CD14-positive monocyte (primary cell): Measurements from ENCODE around the gene PLCD3. TPM values are rescaled to one million over a fixed set of nuclear protein-coding genes. Genes with fewer than 3 reads are reported as not detected.

ENCODE experiments used
- DNase-seq, 3 donors: peaks; one replicate each; pipeline ENCODE4 v3.0.0-alpha.2; 2011 to 2022
- H2AFZ ChIP-seq: 2 replicates; pipeline ENCODE4 v1.6.0; 2012; ENCODE audit warnings: mild to moderate bottlenecking, low read depth, low read length, inconsistent platforms; ENCODE audit not compliant: insufficient read depth, poor library complexity, severe bottlenecking
- H3K27ac ChIP-seq, 2 donors: 1 replicate in 1 of 2; 2 replicates in 1 of 2; pipeline ENCODE4 v1.5.1; 2012 to 2013; ENCODE audit warnings: low read length in 2 of 2, control low read depth in 1 of 2, inconsistent platforms in 1 of 2, low read depth in 1 of 2, mild to moderate bottlenecking in 1 of 2
- H3K27me3 ChIP-seq, 2 donors: one replicate each; pipeline versions ENCODE4 v1.6.0 to v1.6.1; 2011 to 2013; ENCODE audit warnings: low read length in 2 of 2; ENCODE audit not compliant: control insufficient read depth in 2 of 2, insufficient read depth in 2 of 2
- H3K36me3 ChIP-seq, 2 donors: replicated peaks in 1 of 2; 1 replicate in 1 of 2; 2 replicates in 1 of 2; pipeline versions ENCODE4 v1.5.1 to v1.6.1; 2012 to 2013; ENCODE audit warnings: low read length in 2 of 2, control low read depth in 1 of 2, inconsistent platforms in 1 of 2, mild to moderate bottlenecking in 1 of 2; ENCODE audit not compliant: insufficient read depth in 2 of 2, control insufficient read depth in 1 of 2
- H3K4me1 ChIP-seq, 2 donors: 1 replicate in 1 of 2; 2 replicates in 1 of 2; pipeline versions ENCODE4 v1.5.1 to v1.6.1; 2012 to 2013; ENCODE audit warnings: low read length in 2 of 2, control low read depth in 1 of 2, inconsistent platforms in 1 of 2, mild to moderate bottlenecking in 1 of 2, moderate library complexity in 1 of 2; ENCODE audit not compliant: insufficient read depth in 2 of 2, control insufficient read depth in 1 of 2
- H3K4me2 ChIP-seq: replicated peaks from 2 replicates; pipeline ENCODE3; 2012; ENCODE audit warnings: low read length, moderate library complexity, mild to moderate bottlenecking; ENCODE audit not compliant: poor library complexity, severe bottlenecking; ENCODE audit errors: extremely low read depth
- H3K4me3 ChIP-seq, 3 experiments: fragments of 200-600 bp in 1 of 3; sonication (generic) in 1 of 3; replicated peaks in 1 of 3; 1 replicate in 2 of 3; 2 replicates in 1 of 3; pipeline ENCODE4 v1.5.1; 2011 to 2013; ENCODE audit warnings: low read length in 3 of 3, mild to moderate bottlenecking in 3 of 3, control low read depth in 2 of 3, low read depth in 2 of 3, inconsistent platforms in 1 of 3, moderate library complexity in 1 of 3
- H3K79me2 ChIP-seq: 2 replicates; pipeline ENCODE4 v1.6.0; 2012; ENCODE audit warnings: mild to moderate bottlenecking, control low read depth, inconsistent platforms, low read length, moderate library complexity; ENCODE audit not compliant: insufficient read depth
- H3K9ac ChIP-seq: 2 replicates; pipeline ENCODE4 v1.6.0; 2017; ENCODE audit warnings: low read length, mild to moderate bottlenecking; ENCODE audit not compliant: insufficient read depth, poor library complexity, severe bottlenecking
- H3K9me3 ChIP-seq, 2 donors: replicated peaks in 1 of 2; 1 replicate in 1 of 2; 2 replicates in 1 of 2; pipeline versions ENCODE4 v1.5.1 to v1.6.1; 2012 to 2013; ENCODE audit warnings: low read length in 2 of 2, control low read depth in 1 of 2; ENCODE audit not compliant: control insufficient read depth in 1 of 2, insufficient read depth in 1 of 2
- H4K20me1 ChIP-seq: 2 replicates; pipeline ENCODE4 v1.6.0; 2012; ENCODE audit warnings: mild to moderate bottlenecking, low read length, control low read depth, moderate library complexity; ENCODE audit not compliant: insufficient read depth
- H3K27ac Mint-ChIP-seq, 7 donors: one replicate each; pipeline ENCODE4 v1.8.0; 2020; ENCODE audit warnings: mild to moderate bottlenecking in 7 of 7, mixed read lengths in 7 of 7, moderate library complexity in 6 of 7, inconsistent platforms in 2 of 7
- H3K27me3 Mint-ChIP-seq, 3 donors: one replicate each; pipeline ENCODE4 v1.8.0; 2021 to 2022; ENCODE audit warnings: low read depth in 3 of 3, mild to moderate bottlenecking in 3 of 3, mixed read lengths in 3 of 3, moderate library complexity in 3 of 3, inconsistent platforms in 1 of 3
- H3K36me3 Mint-ChIP-seq, 2 donors: one replicate each; pipeline ENCODE4 v1.8.0; 2020; ENCODE audit warnings: mixed read lengths in 2 of 2, inconsistent platforms in 1 of 2, mild to moderate bottlenecking in 1 of 2
- H3K4me1 Mint-ChIP-seq: one replicate; pipeline ENCODE4 v1.8.0; 2020; ENCODE audit warnings: mild to moderate bottlenecking, mixed read lengths
- H3K4me3 Mint-ChIP-seq, 2 donors: one replicate each; pipeline ENCODE4 v1.8.0; 2020; ENCODE audit warnings: mild to moderate bottlenecking in 2 of 2, mixed read lengths in 2 of 2, moderate library complexity in 1 of 2
- H3K9me3 Mint-ChIP-seq, 7 donors: one replicate each; pipeline ENCODE4 v1.8.0; 2020 to 2022; ENCODE audit warnings: mixed read lengths in 7 of 7, mild to moderate bottlenecking in 6 of 7, moderate library complexity in 6 of 7, inconsistent platforms in 2 of 7
- WGBS: methylation state at CpG from one replicate; pipeline ENCODE4 v1.1.5; 2013; ENCODE audit warnings: missing lambda C conversion rate; ENCODE audit not compliant: insufficient coverage; 5-methylcytosine and 5-hydroxymethylcytosine counted together
- intact Hi-C, 2 donors: fragments of 100-400 bp; cut with micrococcal nuclease; formaldehyde crosslinking; loops; one replicate each; pipeline versions ENCODE4 v1.15.0 to v1.15.1; 2023
- polyA plus RNA-seq, 3 donors: library from polyadenylated mRNA; depleted of rRNA in 1 of 3; unstranded in 2 of 3; stranded (reverse) in 1 of 3; fragments of 300-500 nt in 2 of 3; fragments of >200 nt in 1 of 3; fragmentation: Illumina TruSeq in 2 of 3; gene quantifications; 1 replicate in 2 of 3; 2 replicates in 1 of 3; pipeline ENCODE4 v1.2.3, GENCODE V29; 2012 to 2021
- TF ChIP-seq, protein P1 (sequence below): fragments of 200-600 bp; IDR thresholded peaks from one replicate; pipeline ENCODE4 v1.8.0; 2022; ENCODE audit warnings: antibody characterized with exemption, mild to moderate bottlenecking

Gene PLCD3
- polyA plus RNA-seq, 3 donors, result 0.97 to 25.8 (median 2.5) TPM

DNA sequence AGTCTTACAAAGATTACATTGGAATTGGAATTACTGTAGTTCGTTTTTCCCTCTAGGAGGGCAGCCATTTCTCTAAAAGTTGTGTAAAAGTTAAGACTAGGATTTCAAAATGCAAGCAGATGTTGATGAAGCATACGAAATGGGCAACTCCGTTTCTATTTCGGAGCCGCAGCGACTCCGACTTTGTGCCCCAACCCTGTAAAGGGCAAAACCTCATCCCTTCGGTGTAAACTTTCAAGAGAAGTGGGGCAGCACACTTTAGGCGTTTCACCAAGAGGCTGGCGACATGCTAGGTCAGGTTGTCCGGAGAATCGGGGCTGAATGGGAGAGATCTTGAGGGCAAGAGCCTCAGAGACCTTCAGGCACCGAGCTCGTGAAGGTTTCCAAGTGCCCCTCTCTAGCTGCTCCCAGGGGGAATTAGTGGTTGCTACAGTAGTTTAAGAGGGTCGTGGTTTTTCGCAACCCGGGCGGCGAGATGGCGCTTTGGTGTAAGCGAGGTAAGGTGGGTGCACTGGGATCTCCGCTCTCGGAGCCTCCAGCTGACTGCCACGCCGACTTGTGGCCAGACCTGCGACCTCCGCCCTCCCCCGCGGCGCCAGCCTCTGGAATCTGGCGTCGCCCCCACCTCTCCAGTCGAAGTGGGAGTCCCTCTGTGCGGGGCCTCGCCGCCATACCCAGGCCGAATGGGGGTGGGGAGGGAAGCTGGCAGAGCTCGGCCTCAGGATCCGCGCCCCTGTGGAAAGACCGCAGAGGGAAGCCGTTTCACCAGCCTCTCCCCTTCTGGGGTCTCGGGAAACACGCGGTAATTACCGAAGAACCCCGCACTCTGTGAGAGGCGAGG lies 28.4 kb upstream of the PLCD3 start:
- H3K4me2 ChIP-seq, result peak overlapping the region; percentile 80
- H3K9ac ChIP-seq, result peak overlapping the region; percentile 99
- H3K27me3 Mint-ChIP-seq, result no peaks in the 10 kb centered on the region
- H3K36me3 Mint-ChIP-seq, result peaks cover 5 to 15% of the 10 kb centered on the region in 2 donors
- peak overlapping the region; percentile 98 to 100 for H3K4me3 Mint-ChIP-seq
- H3K79me2 ChIP-seq, result peaks cover 61% of the 10 kb centered on the region
- H3K9me3 Mint-ChIP-seq, result no peaks in the 10 kb centered on the region
- H3K9me3 ChIP-seq, result no peaks in the 10 kb centered on the region
- peaks cover 60% of the 10 kb centered on the region for H3K4me1 Mint-ChIP-seq
- DNase-seq, result peak; percentile 36 to 44 (median 38)
- peak overlapping the region; percentile 96 to 100 (median 99) for H3K27ac Mint-ChIP-seq
- intact Hi-C loops, result loop anchor here (1.0 to 5.0 kb wide), 2 partner anchors 12 to 37 kb away; partner anchors contain the start of gene HEXIM1 (in 2 of the 2)
- no peaks in the 10 kb centered on the region for H3K36me3 ChIP-seq
- peak overlapping the region; percentile 94 to 97 for H3K27ac ChIP-seq
- peak overlapping the region; percentile 85 to 92 (median 86) for H3K4me3 ChIP-seq
- peaks cover 55 to 71% of the 10 kb centered on the region in 2 donors for H3K4me1 ChIP-seq
- H2AFZ ChIP-seq, result peak overlapping the region; percentile 73
- TF ChIP-seq, protein P1, sequence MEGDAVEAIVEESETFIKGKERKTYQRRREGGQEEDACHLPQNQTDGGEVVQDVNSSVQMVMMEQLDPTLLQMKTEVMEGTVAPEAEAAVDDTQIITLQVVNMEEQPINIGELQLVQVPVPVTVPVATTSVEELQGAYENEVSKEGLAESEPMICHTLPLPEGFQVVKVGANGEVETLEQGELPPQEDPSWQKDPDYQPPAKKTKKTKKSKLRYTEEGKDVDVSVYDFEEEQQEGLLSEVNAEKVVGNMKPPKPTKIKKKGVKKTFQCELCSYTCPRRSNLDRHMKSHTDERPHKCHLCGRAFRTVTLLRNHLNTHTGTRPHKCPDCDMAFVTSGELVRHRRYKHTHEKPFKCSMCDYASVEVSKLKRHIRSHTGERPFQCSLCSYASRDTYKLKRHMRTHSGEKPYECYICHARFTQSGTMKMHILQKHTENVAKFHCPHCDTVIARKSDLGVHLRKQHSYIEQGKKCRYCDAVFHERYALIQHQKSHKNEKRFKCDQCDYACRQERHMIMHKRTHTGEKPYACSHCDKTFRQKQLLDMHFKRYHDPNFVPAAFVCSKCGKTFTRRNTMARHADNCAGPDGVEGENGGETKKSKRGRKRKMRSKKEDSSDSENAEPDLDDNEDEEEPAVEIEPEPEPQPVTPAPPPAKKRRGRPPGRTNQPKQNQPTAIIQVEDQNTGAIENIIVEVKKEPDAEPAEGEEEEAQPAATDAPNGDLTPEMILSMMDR, result no peak
- H3K27me3 ChIP-seq, result no peaks in the 10 kb centered on the region
- WGBS, result 0% methylated on average over 42 of the region's 48 CpGs
- H4K20me1 ChIP-seq, result peaks cover 7% of the 10 kb centered on the region

DNA sequence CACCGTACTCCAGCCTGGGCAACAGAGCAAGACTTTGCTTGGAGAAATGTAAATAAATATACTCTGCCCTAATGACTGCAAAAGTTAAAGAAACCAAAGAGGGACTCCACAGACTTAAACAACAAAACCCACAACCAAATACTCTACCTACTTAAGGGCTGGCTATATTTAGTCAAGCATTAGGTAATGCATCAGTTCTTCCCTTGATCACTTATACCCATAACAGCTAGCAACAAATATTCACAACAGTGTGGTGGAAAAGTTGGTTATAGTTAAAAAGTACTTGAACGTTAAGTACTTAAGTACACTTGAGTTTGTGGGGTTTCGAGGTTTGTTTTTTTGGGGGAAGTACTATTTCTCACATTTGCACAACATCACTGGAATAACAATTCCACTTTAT lies 23.9 kb upstream of the PLCD3 start:
- peaks cover 47% of the 10 kb centered on the region for H3K4me1 Mint-ChIP-seq
- H3K27me3 ChIP-seq, result no peaks in the 10 kb centered on the region
- H3K36me3 ChIP-seq, result no peaks in the 10 kb centered on the region
- WGBS, result no CpG with 5 or more reads among the region's 3 CpGs
- no peak overlapping the region for H3K27ac ChIP-seq
- H3K4me3 ChIP-seq, result no peak overlapping the region
- no peak overlapping the region for H3K4me2 ChIP-seq
- no peaks in the 10 kb centered on the region for H3K9me3 ChIP-seq
- no peaks in the 10 kb centered on the region for H3K27me3 Mint-ChIP-seq
- no peak overlapping the region for H3K9ac ChIP-seq
- TF ChIP-seq, protein P1, result no peak
- no peak overlapping the region for H3K4me3 Mint-ChIP-seq
- H3K79me2 ChIP-seq, result peaks cover 96% of the 10 kb centered on the region
- H2AFZ ChIP-seq, result no peak overlapping the region
- peaks cover 5 to 15% of the 10 kb centered on the region in 2 donors for H3K36me3 Mint-ChIP-seq
- intact Hi-C loops, result no loop called here
- H3K27ac Mint-ChIP-seq, result peak overlapping the region in 1 of 7 donors; percentile 73
- H3K4me1 ChIP-seq, result peaks cover 37 to 53% of the 10 kb centered on the region in 2 donors
- peaks cover 25% of the 10 kb centered on the region for H4K20me1 ChIP-seq
- DNase-seq, result no peak
- H3K9me3 Mint-ChIP-seq, result no peaks in the 10 kb centered on the region
